ENCODE measurements around the gene DNAJC12.

DNAJC12 gene

GRCh38 chr10:67760272-67760671 is 77.7 kb downstream of the DNAJC12 start:
- no peak for DNase-seq

Data from hematopoietic multipotent progenitor cell treated with erythropoietin and hydrocortisone succinate and interleukin-3 and kit ligand, for 4 days (in vitro differentiated cells).